Subcutaneous preadipocyte (primary cell): ENCODE results near the gene DGAT2L6. TPM values are rescaled to one million over a fixed set of nuclear protein-coding genes. Genes with fewer than 3 reads are reported as not detected.

Source experiments
- small RNA-seq: library from RNA; depleted of rRNA; stranded (forward); fragments of <200 nt; gene quantifications from one replicate; pipeline ENCODE3, GENCODE V24; 2012
- total RNA-seq: library from RNA; depleted of rRNA; stranded (reverse); fragments of >200 nt; gene quantifications from 2 replicates; pipeline ENCODE4 v1.2.3, GENCODE V29; 2012

The DGAT2L6 gene, protein sequence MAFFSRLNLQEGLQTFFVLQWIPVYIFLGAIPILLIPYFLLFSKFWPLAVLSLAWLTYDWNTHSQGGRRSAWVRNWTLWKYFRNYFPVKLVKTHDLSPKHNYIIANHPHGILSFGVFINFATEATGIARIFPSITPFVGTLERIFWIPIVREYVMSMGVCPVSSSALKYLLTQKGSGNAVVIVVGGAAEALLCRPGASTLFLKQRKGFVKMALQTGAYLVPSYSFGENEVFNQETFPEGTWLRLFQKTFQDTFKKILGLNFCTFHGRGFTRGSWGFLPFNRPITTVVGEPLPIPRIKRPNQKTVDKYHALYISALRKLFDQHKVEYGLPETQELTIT
- total RNA-seq: not detected in 2 replicates

DNA sequence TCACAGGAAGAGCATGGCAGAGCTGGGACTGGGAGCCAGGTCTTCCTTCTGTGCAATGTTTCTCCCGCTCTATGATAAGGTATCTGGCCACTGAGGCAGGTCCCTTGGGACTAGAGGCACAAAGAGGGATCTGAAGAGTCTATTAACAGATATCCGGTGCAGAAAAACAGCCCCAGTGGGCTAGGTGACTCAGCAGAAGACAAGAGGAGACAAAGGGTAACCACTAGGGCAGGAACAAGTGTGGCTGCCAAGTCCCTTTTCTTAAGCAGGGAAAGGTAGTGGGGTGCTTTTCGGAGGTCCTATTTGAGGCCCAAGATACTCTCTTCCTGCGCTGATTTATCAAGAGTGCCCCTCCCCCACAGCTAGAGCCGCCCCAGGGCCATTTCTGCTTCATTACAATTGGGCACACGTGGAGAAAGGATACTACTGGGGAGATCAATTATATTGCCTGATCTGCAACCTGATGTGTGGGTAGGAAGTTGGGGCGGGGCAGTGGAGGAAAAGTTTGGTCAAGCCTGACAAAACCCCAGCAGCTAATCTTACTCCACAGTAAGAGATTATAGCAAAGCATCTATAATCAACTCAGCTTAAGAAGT is at the start of gene DGAT2L6:
Gene DGAT2L6 (plus strand): TSS at position 546 of the 596 bp plus-strand sequence. CDS start 100 bp downstream, outside the sequence.

DNA sequence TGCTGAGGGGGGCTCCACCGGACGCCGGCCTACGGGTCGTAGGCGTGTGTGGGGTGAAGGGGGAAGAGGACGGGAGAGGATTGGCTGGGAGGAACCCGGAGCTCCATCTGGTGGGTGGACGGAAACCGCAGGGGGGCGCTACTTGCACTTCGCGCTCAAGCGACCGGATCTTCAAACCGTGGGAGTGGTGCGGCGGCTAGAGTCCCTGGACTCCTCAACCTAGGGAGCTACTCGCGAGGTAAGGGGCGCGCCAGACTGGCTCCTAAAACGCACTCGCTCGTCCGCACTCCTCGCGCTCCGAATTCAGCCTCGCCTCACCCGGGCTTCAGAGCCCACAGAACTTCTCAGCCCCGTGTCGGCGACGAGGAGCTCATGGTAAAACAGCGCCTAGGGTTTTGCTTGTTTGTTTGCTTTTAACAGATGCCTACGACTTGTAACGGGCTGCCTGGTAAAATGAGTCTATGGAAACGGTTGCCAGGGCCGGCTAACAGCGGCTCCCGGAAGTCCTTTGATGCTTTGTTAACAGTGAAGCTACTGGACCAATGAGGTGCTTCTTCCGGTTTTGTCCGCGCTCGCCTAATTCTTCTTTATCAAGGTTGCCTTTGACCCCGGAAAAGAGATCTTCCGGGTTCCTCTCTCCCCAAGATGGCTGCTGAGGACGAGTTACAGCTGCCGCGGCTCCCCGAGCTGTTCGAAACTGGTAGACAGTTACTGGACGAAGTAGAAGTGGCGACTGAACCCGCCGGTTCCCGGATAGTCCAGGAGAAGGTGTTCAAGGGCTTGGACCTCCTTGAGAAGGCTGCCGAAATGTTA is 43.8 kb upstream of the DGAT2L6 start, which contains the start of gene IGBP1:
Gene IGBP1 (plus strand): TSS at position 145 of the 813 bp plus-strand sequence. CDS start 501 bp downstream, at position 646.

DNA sequence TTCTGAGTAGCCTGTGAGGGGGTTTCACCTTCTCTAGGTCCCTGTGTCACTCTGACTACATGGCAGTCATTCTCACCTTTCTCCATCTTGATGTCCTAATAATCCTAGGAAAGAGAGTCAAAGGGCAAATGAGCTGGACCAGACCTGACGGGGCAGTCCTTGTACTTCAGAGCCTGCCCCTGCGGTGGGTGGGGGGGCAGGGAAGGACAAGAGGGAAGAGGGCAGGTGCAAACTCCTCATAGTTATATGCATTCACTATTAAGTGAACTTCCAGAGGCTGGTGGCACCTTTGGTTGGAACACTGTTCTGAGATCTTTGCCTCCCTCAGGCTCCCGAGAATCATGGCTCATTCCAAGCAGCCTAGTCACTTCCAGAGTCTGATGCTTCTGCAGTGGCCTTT is 57.1 kb downstream of the DGAT2L6 start, which contains the start of gene AWAT1:
Gene AWAT1 (plus strand): TSS at position 301 of the 400 bp plus-strand sequence. CDS start 41 bp downstream, at position 342.

Small RNA genes lying within 50 kb of the gene (small RNA-seq; reads per million reads assigned to genes)
- gene RNA5SP507: 0.11 reads per million

Other genes with a start within 250 kb of the DGAT2L6 start
- gene AWAT2, start 127.5 kb upstream of the DGAT2L6 start, total RNA-seq: not detected in 2 replicates
- not detected in 2 replicates for gene OTUD6A, start 115.0 kb upstream of the DGAT2L6 start, total RNA-seq
- gene IGBP1, start 44.0 kb upstream of the DGAT2L6 start, total RNA-seq: 44.4 and 64.7 TPM in 2 replicates
- gene AWAT1, start 57.2 kb downstream of the DGAT2L6 start, total RNA-seq: not detected in 2 replicates
- gene P2RY4, start 82.7 kb downstream of the DGAT2L6 start, total RNA-seq: under 0.01 and 0.39 TPM in 2 replicates
- gene ARR3, start 90.9 kb downstream of the DGAT2L6 start, total RNA-seq: not detected in 2 replicates
- not detected in 2 replicates for gene RAB41, start 104.7 kb downstream of the DGAT2L6 start, total RNA-seq
- gene PDZD11, start 112.4 kb downstream of the DGAT2L6 start, total RNA-seq: 40.9 and 56.6 TPM in 2 replicates
- 11.0 and 17.8 TPM in 2 replicates for gene KIF4A, start 112.6 kb downstream of the DGAT2L6 start, total RNA-seq
- gene GDPD2, start 245.8 kb downstream of the DGAT2L6 start, total RNA-seq: under 0.01 TPM in 2 replicates